Activated CD8-positive, alpha-beta T cell treated with anti-CD3 and anti-CD28 coated beads for 36 hours (primary cell): ENCODE results near the gene CCDC172. TPM values are rescaled to one million over a fixed set of nuclear protein-coding genes. Genes with fewer than 3 reads are reported as not detected.

ENCODE experiments used
- ATAC-seq: fragments of 200-7000 bp; cut with Tn5 transposase; one replicate; pipeline ENCODE4 v1.10.0; 2021; ENCODE audit warnings: mild to moderate bottlenecking, moderate library complexity
- CTCF ChIA-PET: fragments of 350-600 bp; sonication (Branson Sonifier 250); formaldehyde crosslinking; loops from one replicate; lab custom pipeline; 2021; ENCODE audit warnings: antibody characterized with exemption; lab: Charles Lee
- POLR2A ChIA-PET: fragments of 350-600 bp; sonication (Branson Sonifier 250); formaldehyde crosslinking; loops from one replicate; lab custom pipeline; 2021; ENCODE audit warnings: antibody characterized with exemption; lab: Charles Lee
- DNase-seq: peaks from one replicate; pipeline ENCODE4 v3.0.0-alpha.2; 2020
- H3K27ac Mint-ChIP-seq: one replicate; pipeline ENCODE4 v1.8.0; 2021; ENCODE audit warnings: mild to moderate bottlenecking, mixed read lengths
- H3K27me3 Mint-ChIP-seq: one replicate; pipeline ENCODE4 v1.8.0; 2021; ENCODE audit warnings: mixed read lengths
- H3K36me3 Mint-ChIP-seq: one replicate; pipeline ENCODE4 v1.8.0; 2021; ENCODE audit warnings: low read depth, mixed read lengths
- H3K4me1 Mint-ChIP-seq: one replicate; pipeline ENCODE4 v1.8.0; 2021; ENCODE audit warnings: low read depth, mixed read lengths
- H3K4me3 Mint-ChIP-seq: one replicate; pipeline ENCODE4 v1.8.0; 2021; ENCODE audit warnings: mild to moderate bottlenecking, moderate library complexity, mixed read lengths
- H3K9me3 Mint-ChIP-seq: one replicate; pipeline ENCODE4 v1.8.0; 2021; ENCODE audit warnings: mixed read lengths
- CTCF ChIP-seq: fragments of 200-600 bp; IDR thresholded peaks from one replicate; pipeline ENCODE4 v1.8.0; 2022; ENCODE audit warnings: antibody characterized with exemption, mild to moderate bottlenecking
- intact Hi-C: fragments of 100-400 bp; cut with micrococcal nuclease; formaldehyde crosslinking; loops from one replicate; pipeline ENCODE4 v1.10.0; 2022
- total RNA-seq, 2 experiments: library from RNA; stranded (reverse); gene quantifications; one replicate each; pipeline ENCODE4 v1.2.3, GENCODE V29; 2021

Gene CCDC172, protein sequence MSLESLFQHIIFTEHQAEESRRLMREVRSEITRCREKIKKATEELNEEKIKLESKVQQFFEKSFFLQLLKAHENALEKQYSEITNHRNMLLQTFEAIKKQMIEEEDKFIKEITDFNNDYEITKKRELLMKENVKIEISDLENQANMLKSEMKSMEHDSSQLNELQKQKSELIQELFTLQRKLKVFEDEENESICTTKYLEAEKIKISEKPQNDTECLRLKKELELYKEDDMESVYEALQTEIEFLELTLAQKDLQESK
- not detected for total RNA-seq

DNA sequence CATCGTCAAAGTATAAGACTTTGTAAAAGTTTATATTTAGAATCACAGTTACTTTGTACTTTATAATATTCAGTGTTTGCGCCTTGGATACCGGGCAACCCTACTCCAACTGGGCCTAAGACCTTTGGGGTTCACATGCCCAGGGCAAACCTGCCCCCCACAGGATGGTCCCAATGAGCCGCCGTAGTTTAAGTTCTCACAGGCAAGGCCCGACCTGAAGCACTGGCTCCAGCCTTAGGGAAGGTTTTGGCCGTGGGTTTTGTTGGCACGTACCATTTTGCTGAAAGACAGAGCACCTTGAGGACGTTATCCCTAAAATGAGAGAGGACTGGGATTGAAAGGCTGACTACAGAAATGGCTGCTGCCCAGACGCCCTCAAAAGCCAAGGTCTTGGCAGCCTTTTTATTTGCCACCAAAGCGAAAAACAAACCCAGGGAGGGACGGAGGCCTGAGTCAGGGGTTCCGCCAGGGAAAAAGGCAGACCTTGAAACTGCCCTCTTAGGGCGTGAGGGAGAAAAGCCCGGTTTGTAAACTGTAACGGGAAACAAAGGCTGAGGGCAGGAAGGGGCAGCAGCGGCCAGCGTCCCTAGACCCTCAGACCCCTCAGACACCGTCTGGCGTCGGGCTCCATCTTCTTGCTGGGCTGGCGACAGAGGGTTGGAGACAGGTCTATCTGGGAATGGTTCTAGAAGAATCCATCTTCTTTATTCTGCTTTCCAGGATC lies at the start of gene CCDC172:
Gene CCDC172, plus strand, starts transcription at position 222 of the 724 bp plus-strand sequence. CDS start 564 bp downstream, outside the sequence.
- H3K4me3 Mint-ChIP-seq, result no peak within 1 kb of the TSS
- no peaks in the 10 kb centered on the region for H3K4me1 Mint-ChIP-seq
- CTCF ChIA-PET, result no interaction called here
- no peaks in the 10 kb centered on the region for H3K9me3 Mint-ChIP-seq
- H3K27ac Mint-ChIP-seq, result no peak within 1 kb of the TSS
- intact Hi-C loops, result no loop called here
- no peak for DNase-seq
- H3K27me3 Mint-ChIP-seq, result no peaks in the 10 kb centered on the region
- no peaks in the 10 kb centered on the region for H3K36me3 Mint-ChIP-seq
- no peak for ATAC-seq
- POLR2A ChIA-PET, result no interaction called here
- no peak for TF ChIP-seq CTCF

- intact Hi-C loops, result no loop called here
- CTCF ChIA-PET, result no interaction called here
- TF ChIP-seq CTCF, result no peak
- Mint-ChIP-seq H3K27me3 (peaks cover 29% of the 10 kb centered on the region), H3K9me3 (no peaks in the 10 kb centered on the region), H3K4me3 (no peak overlapping the region), H3K4me1 (peaks cover 7% of the 10 kb centered on the region), H3K27ac (no peak overlapping the region), H3K36me3 (no peaks in the 10 kb centered on the region)
- ATAC-seq (no peak), DNase-seq (no peak)
- POLR2A ChIA-PET, result no interaction called here
These were observed 47.3 kb upstream of the CCDC172 start for GRCh38 chr10:116276981-116277380.

DNA sequence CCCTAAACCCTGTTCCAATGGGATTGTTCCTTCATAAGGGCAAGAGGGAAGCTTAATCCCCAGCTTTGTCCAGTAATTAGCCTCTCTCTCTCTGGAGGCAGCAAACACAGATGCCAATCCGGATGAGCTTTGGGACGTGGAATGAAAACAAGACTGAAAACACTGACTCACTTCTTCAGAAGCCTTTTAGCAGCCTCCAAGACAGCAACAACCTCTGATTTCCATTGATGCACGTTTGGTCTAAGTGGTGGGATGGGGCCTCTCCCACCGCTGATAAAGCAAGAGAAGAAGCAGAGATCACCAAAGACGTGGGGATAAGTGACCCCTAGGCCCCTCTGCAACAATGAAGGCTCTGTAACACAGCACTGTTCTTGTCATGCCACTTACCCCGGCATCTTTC lies 45.4 kb upstream of the CCDC172 start:
- intact Hi-C loops, result no loop called here
- peaks cover 2% of the 10 kb centered on the region for H3K4me1 Mint-ChIP-seq
- CTCF ChIA-PET, result no interaction called here
- H3K27me3 Mint-ChIP-seq, result peaks cover 20% of the 10 kb centered on the region
- no peak overlapping the region for H3K27ac Mint-ChIP-seq
- POLR2A ChIA-PET, result no interaction called here
- no peak for ATAC-seq
- H3K36me3 Mint-ChIP-seq, result no peaks in the 10 kb centered on the region
- no peak for TF ChIP-seq CTCF
- no peak overlapping the region for H3K4me3 Mint-ChIP-seq
- no peak for DNase-seq
- no peaks in the 10 kb centered on the region for H3K9me3 Mint-ChIP-seq

GRCh38 chr10:116281775-116282174 lies 42.5 kb upstream of the CCDC172 start:
- DNase-seq, result no peak
- intact Hi-C loops, result no loop called here
- H3K27ac Mint-ChIP-seq, result no peak overlapping the region
- TF ChIP-seq CTCF, result no peak
- POLR2A ChIA-PET, result no interaction called here
- H3K36me3 Mint-ChIP-seq, result no peaks in the 10 kb centered on the region
- no peak overlapping the region for H3K4me3 Mint-ChIP-seq
- CTCF ChIA-PET, result interaction anchor here (0.8 kb wide), 1 partner anchor 104 kb away, joined by 3 read pairs; no protein-coding TSS in a partner anchor
- no peaks in the 10 kb centered on the region for H3K9me3 Mint-ChIP-seq
- H3K27me3 Mint-ChIP-seq, result peaks cover 1% of the 10 kb centered on the region
- ATAC-seq, result no peak
- no peaks in the 10 kb centered on the region for H3K4me1 Mint-ChIP-seq

- Mint-ChIP-seq H3K4me1 (peaks cover 2% of the 10 kb centered on the region), H3K9me3 (no peaks in the 10 kb centered on the region), H3K4me3 (no peak overlapping the region), H3K36me3 (no peaks in the 10 kb centered on the region), H3K27me3 (peaks cover 2% of the 10 kb centered on the region), H3K27ac (no peak overlapping the region)
- ChIA-PET CTCF (interaction anchor here (0.8 to 2.1 kb wide), 2 partner anchors 9 to 487 kb away, joined by 3 to 9 read pairs; no protein-coding TSS in a partner anchor), POLR2A (no interaction called here)
- ATAC-seq, result no peak
- no peak for DNase-seq
- intact Hi-C loops, result loop anchor here (5.0 kb wide), 2 partner anchors 489 to 579 kb away; no protein-coding TSS in a partner anchor
- no peak for TF ChIP-seq CTCF
These were observed 37.5 kb upstream of the CCDC172 start for GRCh38 chr10:116286626-116287200.
